Psoas muscle (tissue), 8 donors: ENCODE data around the gene ZC3H12A. TPM values are rescaled to one million over a fixed set of nuclear protein-coding genes. Genes with fewer than 3 reads are reported as not detected.
"Not testable (repeated sequence)": the region's sequence is repeated elsewhere in the genome, so short reads cannot be mapped to it uniquely, and the experiment has no call there.

Experiments used
- ATAC-seq, 4 donors: fragments of 200-7000 bp; cut with Tn5 transposase; one replicate each; pipeline ENCODE4 v1.9.1; 2020; ENCODE audit warnings: moderate library complexity in 3 of 4, mild to moderate bottlenecking in 2 of 4
- DNase-seq, 2 donors: peaks; one replicate each; pipeline ENCODE4 v3.0.0-alpha.2; 2020
- H3K27ac ChIP-seq: fragments of 200-600 bp; one replicate; pipeline ENCODE4 v1.8.0; 2022
- H3K27me3 ChIP-seq, 3 donors: fragments of 200-600 bp in 1 of 3; one replicate each; pipeline versions ENCODE4 v1.6.1 to v1.8.0; 2013 to 2022; ENCODE audit warnings: low read length in 2 of 3, mild to moderate bottlenecking in 2 of 3, moderate library complexity in 1 of 3; ENCODE audit not compliant: insufficient read depth in 3 of 3
- H3K36me3 ChIP-seq, 2 donors: fragments of 200-600 bp in 1 of 2; one replicate each; pipeline versions ENCODE4 v1.6.1 to v1.8.0; 2013 to 2022; ENCODE audit warnings: low read depth in 1 of 2, mild to moderate bottlenecking in 1 of 2, moderate library complexity in 1 of 2; ENCODE audit not compliant: insufficient read depth in 1 of 2
- H3K4me1 ChIP-seq: fragments of 200-600 bp; one replicate; pipeline ENCODE4 v1.8.0; 2022
- H3K4me3 ChIP-seq: fragments of 200-600 bp; one replicate; pipeline ENCODE4 v1.8.0; 2022; ENCODE audit warnings: mild to moderate bottlenecking
- H3K9me3 ChIP-seq: fragments of 200-600 bp; one replicate; pipeline ENCODE4 v1.8.0; 2022
- CTCF ChIP-seq: fragments of 200-600 bp; IDR thresholded peaks from one replicate; pipeline ENCODE4 v1.8.0; 2022; ENCODE audit warnings: antibody characterized with exemption
- WGBS, 3 donors: extraction: QIAGEN DNeasy Blood & Tissue Kit; methylation state at CpG; one replicate each; pipeline versions ENCODE4 v1.1.6 to v1.1.7; 2013; 5-methylcytosine and 5-hydroxymethylcytosine counted together
- intact Hi-C, 2 donors: fragments of 100-400 bp; cut with DNase I; formaldehyde crosslinking; loops; one replicate each; pipeline versions ENCODE4 v1.11.0 to v1.14.2; 2022
- polyA plus RNA-seq, 3 donors: library from polyadenylated mRNA; stranded (reverse); fragments of 200-250 nt; gene quantifications; one replicate each; pipeline ENCODE4 v1.2.3, GENCODE V29; 2013
- total RNA-seq, 4 donors: library from RNA; stranded (reverse); fragmentation: NEBNext Ultra II Directional in 2 of 4; extraction: Animal tissue kit (Norgen Biotek cat#: 25700) in 2 of 4; gene quantifications; one replicate each; pipeline versions ENCODE4 v1.2.1 to v1.2.4, GENCODE V29; 2021 to 2023
- donor health status: healthy with polysubstance abuse.
- donor health status: DM: no; HTN: no; CAD: no; lungs with moderate emphysema.
- donor health status: Bipolar disorder and iron deficiency.
- donor health status: healthy.
- donor health status: DM: yes; HTN: yes; CAD: no.
- donor health status: DM: no; HTN: no; CAD: no.
- donor health status: DM: no; HTN: no; CAD: no.
- donor health status: DM: yes; HTN: yes; CAD: no.

Gene ZC3H12A
- total and polyA plus RNA-seq, 7 donors = 1.9 to 30.2 (median 13.5) TPM

GRCh38 chr1:37514350-37515184, 40.2 kb downstream of the ZC3H12A start, which contains the start of gene MEAF6:
Gene MEAF6 (minus strand): TSS chr1:37514766. CDS start chr1:37514746, 20 bp downstream.
- TF ChIP-seq CTCF = peak; percentile 77
- H3K36me3 ChIP-seq = peaks cover 0 to 35% of the 10 kb centered on the region in 2 donors
- no peaks in the 10 kb centered on the region for H3K9me3 ChIP-seq
- DNase-seq (peak; percentile 85 to 91), ATAC-seq (peak; percentile 99 to 100 (median 99))
- H3K27me3 ChIP-seq = no peaks in the 10 kb centered on the region
- H3K4me1 ChIP-seq = peaks cover 14% of the 10 kb centered on the region
- H3K4me3 ChIP-seq = peak within 1 kb of the TSS; percentile 91
- WGBS, 3 donors = 1% methylated on average over 71 to 100 of the region's 100 CpGs
- peak within 1 kb of the TSS; percentile 96 for H3K27ac ChIP-seq
- intact Hi-C loops = no loop called here

- peak in 1 of 4 donors; percentile 14 for ATAC-seq
- intact Hi-C loops = no loop called here
- WGBS, 3 donors = 71 to 74% (median 71%) methylated on average over 18 of the region's 18 CpGs
- no peak for DNase-seq
- peak overlapping the region; percentile 91 for H3K4me3 ChIP-seq
- H3K4me1 ChIP-seq = peaks cover 14% of the 10 kb centered on the region
- TF ChIP-seq CTCF = no peak
- no peaks in the 10 kb centered on the region for H3K9me3 ChIP-seq
- peaks cover 0 to 30% of the 10 kb centered on the region in 2 donors for H3K36me3 ChIP-seq
- H3K27ac ChIP-seq = peak overlapping the region; percentile 96
- H3K27me3 ChIP-seq = no peaks in the 10 kb centered on the region
Measured at GRCh38 chr1:37515185-37516034, 41.0 kb downstream of the ZC3H12A start.

- H3K4me1 ChIP-seq = peaks cover 14% of the 10 kb centered on the region
- H3K4me3 ChIP-seq = no peak overlapping the region
- intact Hi-C loops = no loop called here
- DNase-seq = no peak
- peaks cover 0 to 8% of the 10 kb centered on the region in 2 donors for H3K36me3 ChIP-seq
- no peak overlapping the region for H3K27ac ChIP-seq
- no peaks in the 10 kb centered on the region for H3K27me3 ChIP-seq
- 91 to 100% (median 92%) methylated on average over 1 of the region's 1 CpG for WGBS, 3 donors
- H3K9me3 ChIP-seq = no peaks in the 10 kb centered on the region
- ATAC-seq = no peak
- TF ChIP-seq CTCF = no peak
Measured at GRCh38 chr1:37517569-37517968, 43.2 kb downstream of the ZC3H12A start.

GRCh38 chr1:37518241-37518640, 43.9 kb downstream of the ZC3H12A start:
- intact Hi-C loops, H3K4me3 ChIP-seq, H3K27me3 ChIP-seq, H3K9me3 ChIP-seq, ATAC-seq, H3K36me3 ChIP-seq, DNase-seq, H3K27ac ChIP-seq: not testable (repeated sequence)
- 88 to 98% (median 88%) methylated on average over 9 to 26 of the region's 31 CpGs for WGBS, 3 donors
- H3K4me1 ChIP-seq = peaks cover 13% of the 10 kb centered on the region

- WGBS, 3 donors = 44 to 47% (median 44%) methylated on average over 15 of the region's 15 CpGs
- H3K27ac ChIP-seq, H3K4me1 ChIP-seq, H3K27me3 ChIP-seq, H3K9me3 ChIP-seq, DNase-seq, H3K36me3 ChIP-seq, ATAC-seq, intact Hi-C loops: not testable (repeated sequence)
- H3K4me3 ChIP-seq = peak overlapping the region; percentile 18
Measured at GRCh38 chr1:37518929-37519328, 44.5 kb downstream of the ZC3H12A start.
